ENCODE data around the gene GPR55. TPM values are rescaled to one million over a fixed set of nuclear protein-coding genes. Genes with fewer than 3 reads are reported as not detected.

Gene GPR55
- total and polyA plus RNA-seq, 10 of the 15 experiments (the other 5 are each of a cell fraction or from before 2014, with no cell fraction given) = 2.1 to 30.1 (median 16.2) TPM

GRCh38 chr2:230873661-230874401 is 51.2 kb downstream of the GPR55 start:
- intact Hi-C loops (cut with micrococcal nuclease; ENCODE audit: unreplicated experiment) = no loop called here
- in situ Hi-C loops (cut with MboI) = no loop called here
- H3K27me3 ChIP-seq (replicated peaks in 1 of 2; ENCODE audit: control insufficient read depth in 2 of 2, insufficient read depth in 2 of 2, low read length in 1 of 2) = no peaks in the 10 kb centered on the region
- H2AFZ ChIP-seq (ENCODE audit: control insufficient read depth, low read depth, low read length) = no peak overlapping the region; the same call in 1 of the 2 replicates
- H3K4me2 ChIP-seq (ENCODE audit: control insufficient read depth, insufficient read depth) = peak overlapping the region; percentile 96
- peak overlapping the region; percentile 79 for H3K27ac ChIP-seq (ENCODE audit: control insufficient read depth, insufficient read depth)
- ATAC-seq (peak; percentile 88), DNase-seq (ENCODE audit: low read depth, low spot score) (peak; percentile 74), FAIRE-seq (peak; percentile 89)
- peaks cover 68% of the 10 kb centered on the region for H3K4me1 ChIP-seq (ENCODE audit: control insufficient read depth, insufficient read depth, low read length)
- WGBS (ENCODE audit: insufficient coverage, insufficient replicate concordance, low lambda C conversion rate, missing lambda C conversion rate) = 11% methylated on average over 13 of the region's 13 CpGs
- ChIA-PET RAD21 (ENCODE audit: unreplicated experiment) (interaction anchor here (1.0 to 2.6 kb wide), 7 partner anchors 9 to 111 kb away, joined by 3 to 9 read pairs (median 4); partner anchors contain the start of gene ITM2C), CTCF (interaction anchor here (1.0 to 3.1 kb wide), 6 partner anchors 9 to 147 kb away, joined by 3 to 18 read pairs (median 4); partner anchors contain the start of genes GPR55 and ITM2C), SMC1A (ENCODE audit: uncharacterized antibody, unreplicated experiment) (interaction anchor here (1.0 to 2.2 kb wide), 10 partner anchors 9 to 114 kb away, joined by 3 to 9 read pairs (median 5); partner anchors contain the start of gene ITM2C), POLR2A (interaction anchor here (0.7 to 3.7 kb wide), 5 partner anchors 9 to 80 kb away, joined by 3 to 19 read pairs (median 4); partner anchors contain the start of gene GPR55)
- H3K9me3 ChIP-seq (replicated peaks; ENCODE audit: control insufficient read depth, insufficient read depth, low read length) = no peaks in the 10 kb centered on the region
- peak overlapping the region; percentile 63 for H3K4me3 ChIP-seq
- peaks cover 2 to 7% of the 10 kb centered on the region in 2 experiments; a peak in 3 of 4 replicates for H3K36me3 ChIP-seq (ENCODE audit: control insufficient read depth in 2 of 2, insufficient read depth in 2 of 2, low read length in 1 of 2)
- BruUV-seq (replicated peaks) = no TSS peak
- H3K9ac ChIP-seq (ENCODE audit: control insufficient read depth, insufficient read depth, low read length) = peak overlapping the region; percentile 9
- H4K20me1 ChIP-seq (ENCODE audit: control insufficient read depth, insufficient read depth) = no peaks in the 10 kb centered on the region
- peaks cover 3% of the 10 kb centered on the region; the same call in 1 of the 2 replicates for H3K79me2 ChIP-seq (ENCODE audit: control insufficient read depth, insufficient read depth, low read length)
- peak; percentile 67; the same call in 1 of the 2 replicates for TF ChIP-seq MEF2A (IDR thresholded peaks at IDR 0.05; ENCODE audit: insufficient read depth, low read depth, low read length)
- peak; percentile 59; the same call in 1 of the 2 replicates for TF ChIP-seq NFIC (IDR thresholded peaks at IDR 0.05; ENCODE audit: low read depth, low read length)
- TF ChIP-seq SPI1 (IDR thresholded peaks at IDR 0.05; ENCODE audit: borderline replicate concordance, insufficient read depth, low read depth, low read length) = peak; percentile 26; the same call in 1 of the 2 replicates
- peak; percentile 90 for TF ChIP-seq TCF12 (IDR thresholded peaks at IDR 0.05; ENCODE audit: low read depth, low read length)
- TF ChIP-seq RUNX3 (IDR thresholded peaks at IDR 0.05; ENCODE audit: low read length) = peak; percentile 67
- peak; percentile 9 for TF ChIP-seq RELA (IDR thresholded peaks at IDR 0.05; ENCODE audit: borderline replicate concordance, partially characterized antibody)
- TF ChIP-seq POLR2AphosphoS5 (IDR thresholded peaks at IDR 0.05; ENCODE audit: low read length) = no peak
- peak; percentile 93 to 95 for TF ChIP-seq BHLHE40 (IDR thresholded peaks at IDR 0.05; ENCODE audit: borderline replicate concordance in 1 of 2, low read depth in 2 of 2, low read length in 1 of 2)
- TF ChIP-seq IKZF2 (IDR thresholded peaks at IDR 0.05) = peak; percentile 30 to 49; a peak in 3 of 4 replicates
- peak; percentile 81 for TF ChIP-seq EED (IDR thresholded peaks at IDR 0.05; ENCODE audit: low read depth)
- no peak for TF ChIP-seq CBX5 (IDR thresholded peaks at IDR 0.05; ENCODE audit: low read depth)
- TF ChIP-seq TBL1XR1 (IDR thresholded peaks at IDR 0.05; ENCODE audit: low read depth, low read length) = peak; percentile 89
- no peak for TF ChIP-seq RAD51 (IDR thresholded peaks at IDR 0.05)
- no peak for TF ChIP-seq NRF1 (conservative IDR thresholded peaks at IDR 0.05; ENCODE audit: low read depth, low read length)
- TF ChIP-seq, protein P1, sequence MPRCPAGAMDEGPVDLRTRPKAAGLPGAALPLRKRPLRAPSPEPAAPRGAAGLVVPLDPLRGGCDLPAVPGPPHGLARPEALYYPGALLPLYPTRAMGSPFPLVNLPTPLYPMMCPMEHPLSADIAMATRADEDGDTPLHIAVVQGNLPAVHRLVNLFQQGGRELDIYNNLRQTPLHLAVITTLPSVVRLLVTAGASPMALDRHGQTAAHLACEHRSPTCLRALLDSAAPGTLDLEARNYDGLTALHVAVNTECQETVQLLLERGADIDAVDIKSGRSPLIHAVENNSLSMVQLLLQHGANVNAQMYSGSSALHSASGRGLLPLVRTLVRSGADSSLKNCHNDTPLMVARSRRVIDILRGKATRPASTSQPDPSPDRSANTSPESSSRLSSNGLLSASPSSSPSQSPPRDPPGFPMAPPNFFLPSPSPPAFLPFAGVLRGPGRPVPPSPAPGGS (IDR thresholded peaks at IDR 0.05; ENCODE audit: borderline replicate concordance, insufficient read depth, low read depth, low read length, poor library complexity, severe bottlenecking) = peak; percentile 74
- no peak for TF ChIP-seq SREBF2 (IDR thresholded peaks at IDR 0.05; ENCODE audit: low read length)
- TF ChIP-seq, protein P2, sequence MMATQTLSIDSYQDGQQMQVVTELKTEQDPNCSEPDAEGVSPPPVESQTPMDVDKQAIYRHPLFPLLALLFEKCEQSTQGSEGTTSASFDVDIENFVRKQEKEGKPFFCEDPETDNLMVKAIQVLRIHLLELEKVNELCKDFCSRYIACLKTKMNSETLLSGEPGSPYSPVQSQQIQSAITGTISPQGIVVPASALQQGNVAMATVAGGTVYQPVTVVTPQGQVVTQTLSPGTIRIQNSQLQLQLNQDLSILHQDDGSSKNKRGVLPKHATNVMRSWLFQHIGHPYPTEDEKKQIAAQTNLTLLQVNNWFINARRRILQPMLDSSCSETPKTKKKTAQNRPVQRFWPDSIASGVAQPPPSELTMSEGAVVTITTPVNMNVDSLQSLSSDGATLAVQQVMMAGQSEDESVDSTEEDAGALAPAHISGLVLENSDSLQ (IDR thresholded peaks at IDR 0.05) = peak; percentile 6; the same call in 1 of the 2 replicates
- TF ChIP-seq, protein P3, sequence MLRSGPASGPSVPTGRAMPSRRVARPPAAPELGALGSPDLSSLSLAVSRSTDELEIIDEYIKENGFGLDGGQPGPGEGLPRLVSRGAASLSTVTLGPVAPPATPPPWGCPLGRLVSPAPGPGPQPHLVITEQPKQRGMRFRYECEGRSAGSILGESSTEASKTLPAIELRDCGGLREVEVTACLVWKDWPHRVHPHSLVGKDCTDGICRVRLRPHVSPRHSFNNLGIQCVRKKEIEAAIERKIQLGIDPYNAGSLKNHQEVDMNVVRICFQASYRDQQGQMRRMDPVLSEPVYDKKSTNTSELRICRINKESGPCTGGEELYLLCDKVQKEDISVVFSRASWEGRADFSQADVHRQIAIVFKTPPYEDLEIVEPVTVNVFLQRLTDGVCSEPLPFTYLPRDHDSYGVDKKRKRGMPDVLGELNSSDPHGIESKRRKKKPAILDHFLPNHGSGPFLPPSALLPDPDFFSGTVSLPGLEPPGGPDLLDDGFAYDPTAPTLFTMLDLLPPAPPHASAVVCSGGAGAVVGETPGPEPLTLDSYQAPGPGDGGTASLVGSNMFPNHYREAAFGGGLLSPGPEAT (IDR thresholded peaks at IDR 0.05; ENCODE audit: low read depth) = peak; percentile 21; the same call in 1 of the 2 replicates
- TF ChIP-seq SMC3 (IDR thresholded peaks at IDR 0.05; ENCODE audit: borderline replicate concordance, low read length) = 0 out of 2 replicates have a peak, but pooled peaks have one; percentile 9
